Right lobe of liver (tissue), 6 donors: ENCODE data around the gene SLC7A9. TPM values are rescaled to one million over a fixed set of nuclear protein-coding genes. Genes with fewer than 3 reads are reported as not detected.

Experiments used
- ATAC-seq, 4 donors: fragments of 200-7000 bp; cut with Tn5 transposase; one replicate each; pipeline ENCODE4 v1.9.1; 2020; ENCODE audit warnings: mild to moderate bottlenecking in 4 of 4, moderate library complexity in 4 of 4
- DNase-seq, 3 donors: peaks; one replicate each; pipeline ENCODE4 v3.0.0-alpha.2; 2020
- H3K27ac ChIP-seq, 3 donors: fragments of 200-600 bp; one replicate each; pipeline ENCODE4 v1.8.0; 2022
- H3K27me3 ChIP-seq, 2 donors: fragments of 200-600 bp; one replicate each; pipeline ENCODE4 v1.8.0; 2022
- H3K36me3 ChIP-seq, 4 donors: fragments of 200-600 bp; sonication (generic) in 1 of 4; one replicate each; pipeline versions ENCODE4 v1.5.1 to v1.8.0; 2017 to 2022; ENCODE audit warnings: control low read depth in 1 of 4
- H3K4me1 ChIP-seq, 4 donors: fragments of 200-600 bp; sonication (generic) in 1 of 4; one replicate each; pipeline versions ENCODE4 v1.5.1 to v1.8.0; 2017 to 2022; ENCODE audit warnings: control low read depth in 1 of 4
- H3K4me3 ChIP-seq, 3 donors: fragments of 200-600 bp; one replicate each; pipeline ENCODE4 v1.8.0; 2022
- H3K9me3 ChIP-seq, 4 donors: fragments of 200-600 bp; sonication (generic) in 1 of 4; one replicate each; pipeline versions ENCODE4 v1.5.1 to v1.8.0; 2017 to 2022; ENCODE audit warnings: control low read depth in 1 of 4
- POLR2A ChIP-seq: fragments of 450-650 bp; IDR thresholded peaks from one replicate; pipeline ENCODE4 v1.6.1; 2017; ENCODE audit warnings: antibody characterized with exemption, mild to moderate bottlenecking
- WGBS: methylation state at CpG from one replicate; pipeline ENCODE4 v1.1.6; 2018; ENCODE audit warnings: low coverage, low lambda C conversion rate; ENCODE audit not compliant: insufficient coverage; ENCODE audit errors: missing lambda C conversion rate; 5-methylcytosine and 5-hydroxymethylcytosine counted together
- intact Hi-C, 2 donors: fragments of 100-400 bp; cut with DNase I; formaldehyde crosslinking; loops; one replicate each; pipeline versions ENCODE4 v1.11.2 to v1.14.1; 2022
- total RNA-seq, 6 experiments: library from RNA; depleted of rRNA in 2 of 6; stranded (reverse); fragments of >200 nt in 2 of 6; fragmentation: NEBNext Ultra II Directional in 3 of 6; extraction: Animal tissue kit (Norgen Biotek cat#: 25700) in 3 of 6; gene quantifications; one replicate each; pipeline versions ENCODE4 v1.1.0 to v1.2.4, GENCODE V29; 2016 to 2023
- TF ChIP-seq, protein P1 (sequence below), 4 donors: fragments of 200-600 bp in 3 of 4; fragments of 450-650 bp in 1 of 4; IDR thresholded peaks; one replicate each; pipeline versions ENCODE4 v1.5.1 to v1.8.0; 2016 to 2022; ENCODE audit warnings: antibody characterized with exemption in 4 of 4, mild to moderate bottlenecking in 2 of 4
- donor health status: DM: no; HTN: yes; CAD: no.
- donor health status: DM: no; HTN: no; CAD: no.
- donor health status: DM: no; HTN: no; CAD: no.
- donor health status: DM: no; HTN: yes; CAD: no.
- donor health status: DM: no; HTN: yes; CAD: no.

Gene SLC7A9
- total RNA-seq, 6 experiments from 2014 or later = 10.4 to 15.5 (median 13.5) TPM

DNA sequence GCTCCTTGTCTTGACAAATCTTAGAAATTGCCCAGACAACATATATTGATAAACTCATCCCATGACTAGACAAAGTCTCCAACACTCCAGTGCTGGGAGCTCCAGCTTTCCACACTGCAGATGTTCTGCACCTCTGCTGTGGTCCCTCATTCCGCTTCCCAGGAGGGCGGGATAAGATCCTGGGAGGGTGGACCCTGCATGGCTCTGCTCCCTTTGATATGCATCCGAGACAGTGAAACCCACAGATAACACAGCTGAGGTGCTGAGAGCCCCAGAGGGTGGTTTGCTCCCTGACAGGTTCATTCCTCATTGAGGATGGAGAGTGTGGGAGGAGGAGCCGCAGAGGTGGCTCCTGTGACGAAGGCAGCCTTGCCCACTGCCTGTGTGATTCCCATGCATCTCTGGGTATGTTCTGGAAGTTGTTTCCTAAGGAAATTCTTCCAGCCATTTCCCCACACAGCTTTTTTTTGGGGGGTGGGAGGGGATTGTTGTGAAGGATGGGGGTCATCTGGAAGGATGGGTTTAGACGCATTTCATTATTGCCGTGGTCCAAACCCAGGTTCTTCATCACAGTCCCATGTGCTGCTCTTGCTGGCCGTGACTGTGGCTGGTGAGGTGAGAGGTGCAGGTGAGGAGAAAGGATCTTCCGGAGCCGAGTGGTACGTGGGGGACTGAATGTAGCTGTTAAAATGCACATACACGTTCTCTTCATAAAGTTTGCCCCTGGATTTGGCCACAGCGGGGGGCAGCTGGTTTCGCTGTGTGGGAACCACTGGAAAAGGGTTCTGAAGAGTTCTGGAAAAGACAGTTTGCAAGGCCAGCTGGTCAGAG lies 46.4 kb downstream of the SLC7A9 start:
- Histone ChIP-seq H3K36me3 (no peaks in the 10 kb centered on the region), H3K27me3 (no peaks in the 10 kb centered on the region), H3K9me3 (no peaks in the 10 kb centered on the region), H3K4me3 (no peak overlapping the region), H3K27ac (no peak overlapping the region), H3K4me1 (no peaks in the 10 kb centered on the region)
- no peak for DNase-seq
- 77% methylated on average over 8 of the region's 14 CpGs for WGBS
- TF ChIP-seq POLR2A = no peak
- intact Hi-C loops = no loop called here
- ATAC-seq = no peak

DNA sequence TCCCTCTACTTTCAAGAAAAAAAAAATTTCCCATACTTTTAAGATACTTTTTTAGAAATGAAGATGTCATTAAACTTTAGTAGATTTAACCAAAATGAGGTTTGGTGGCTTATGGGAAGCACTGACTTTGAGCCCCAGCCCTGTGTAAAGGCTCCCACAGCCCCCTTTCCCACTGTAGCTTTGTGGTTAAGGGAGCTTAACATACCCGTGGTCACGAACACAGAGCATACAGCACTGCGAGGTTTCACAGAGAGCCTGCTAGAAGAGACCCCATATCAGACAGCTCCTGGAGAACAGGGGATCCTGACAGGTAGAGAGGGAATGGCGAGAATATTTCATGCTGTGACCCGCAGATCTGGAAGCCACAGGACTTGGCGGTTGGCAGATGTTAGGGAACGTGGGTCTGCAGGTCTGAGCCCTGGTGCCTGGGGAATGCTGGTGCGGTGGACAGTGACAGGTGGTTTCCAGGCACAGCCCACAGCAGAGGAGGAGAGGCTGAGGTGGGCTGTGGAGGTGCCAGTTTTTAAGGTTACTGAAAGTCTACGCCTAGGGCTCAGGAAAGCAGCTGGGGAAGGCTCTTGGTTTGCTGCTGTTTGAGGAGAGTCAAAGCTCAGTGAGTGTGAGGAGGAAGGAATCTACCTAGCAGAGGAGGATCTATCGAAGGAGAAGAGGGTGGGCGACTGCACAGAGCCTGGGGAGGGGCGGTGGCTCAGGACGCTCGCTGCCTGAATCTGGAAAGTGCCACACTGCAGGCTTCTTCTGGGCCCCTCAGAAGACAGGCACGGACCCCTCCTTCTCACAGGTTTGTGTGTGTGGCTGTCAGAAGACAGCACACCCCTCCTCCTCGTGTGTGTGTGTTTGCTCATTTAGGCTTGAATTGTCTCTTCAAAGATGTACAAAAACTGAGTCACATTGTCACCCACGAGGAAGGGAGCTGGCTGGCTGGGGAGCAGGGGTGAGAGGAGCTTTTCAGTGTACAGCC lies 49.9 kb downstream of the SLC7A9 start:
- Histone ChIP-seq H3K36me3 (no peaks in the 10 kb centered on the region), H3K9me3 (no peaks in the 10 kb centered on the region), H3K4me3 (no peak overlapping the region), H3K4me1 (no peaks in the 10 kb centered on the region), H3K27me3 (no peaks in the 10 kb centered on the region), H3K27ac (no peak overlapping the region)
- DNase-seq (no peak), ATAC-seq (no peak)
- intact Hi-C loops = no loop called here
- no peak for TF ChIP-seq POLR2A
- TF ChIP-seq, protein P1, sequence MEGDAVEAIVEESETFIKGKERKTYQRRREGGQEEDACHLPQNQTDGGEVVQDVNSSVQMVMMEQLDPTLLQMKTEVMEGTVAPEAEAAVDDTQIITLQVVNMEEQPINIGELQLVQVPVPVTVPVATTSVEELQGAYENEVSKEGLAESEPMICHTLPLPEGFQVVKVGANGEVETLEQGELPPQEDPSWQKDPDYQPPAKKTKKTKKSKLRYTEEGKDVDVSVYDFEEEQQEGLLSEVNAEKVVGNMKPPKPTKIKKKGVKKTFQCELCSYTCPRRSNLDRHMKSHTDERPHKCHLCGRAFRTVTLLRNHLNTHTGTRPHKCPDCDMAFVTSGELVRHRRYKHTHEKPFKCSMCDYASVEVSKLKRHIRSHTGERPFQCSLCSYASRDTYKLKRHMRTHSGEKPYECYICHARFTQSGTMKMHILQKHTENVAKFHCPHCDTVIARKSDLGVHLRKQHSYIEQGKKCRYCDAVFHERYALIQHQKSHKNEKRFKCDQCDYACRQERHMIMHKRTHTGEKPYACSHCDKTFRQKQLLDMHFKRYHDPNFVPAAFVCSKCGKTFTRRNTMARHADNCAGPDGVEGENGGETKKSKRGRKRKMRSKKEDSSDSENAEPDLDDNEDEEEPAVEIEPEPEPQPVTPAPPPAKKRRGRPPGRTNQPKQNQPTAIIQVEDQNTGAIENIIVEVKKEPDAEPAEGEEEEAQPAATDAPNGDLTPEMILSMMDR (IDR thresholded peaks at IDR 0.05) = no peak
- 59% methylated on average over 14 of the region's 17 CpGs for WGBS

DNA sequence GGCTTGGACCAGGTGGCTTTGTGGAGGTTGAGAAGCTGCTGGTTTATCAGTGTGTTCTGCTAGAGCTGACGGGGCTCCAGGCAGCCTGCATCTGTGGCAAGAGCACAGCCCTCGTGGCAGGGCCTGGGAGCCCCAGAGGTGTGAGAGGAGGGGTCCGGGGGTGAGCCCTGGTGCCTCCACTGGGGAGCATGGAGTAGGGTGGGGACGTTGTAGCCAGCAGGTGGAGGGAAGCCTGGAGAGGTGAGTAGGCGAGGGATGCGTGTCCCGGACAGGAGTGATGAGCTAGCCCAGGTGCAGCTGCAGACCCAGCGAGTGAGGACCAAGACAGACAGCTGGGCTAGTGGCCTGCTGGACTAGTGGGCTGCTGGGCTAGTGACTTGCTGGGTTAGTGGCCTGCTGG lies 51.0 kb downstream of the SLC7A9 start:
- Histone ChIP-seq H3K4me1 (no peaks in the 10 kb centered on the region), H3K9me3 (no peaks in the 10 kb centered on the region), H3K27ac (no peak overlapping the region), H3K4me3 (no peak overlapping the region), H3K36me3 (no peaks in the 10 kb centered on the region), H3K27me3 (no peaks in the 10 kb centered on the region)
- no peak for DNase-seq
- intact Hi-C loops = no loop called here
- ATAC-seq = no peak
- TF ChIP-seq, protein P1 (IDR thresholded peaks at IDR 0.05) = no peak
- TF ChIP-seq POLR2A = no peak
- WGBS = 64% methylated on average over 3 of the region's 8 CpGs

DNA sequence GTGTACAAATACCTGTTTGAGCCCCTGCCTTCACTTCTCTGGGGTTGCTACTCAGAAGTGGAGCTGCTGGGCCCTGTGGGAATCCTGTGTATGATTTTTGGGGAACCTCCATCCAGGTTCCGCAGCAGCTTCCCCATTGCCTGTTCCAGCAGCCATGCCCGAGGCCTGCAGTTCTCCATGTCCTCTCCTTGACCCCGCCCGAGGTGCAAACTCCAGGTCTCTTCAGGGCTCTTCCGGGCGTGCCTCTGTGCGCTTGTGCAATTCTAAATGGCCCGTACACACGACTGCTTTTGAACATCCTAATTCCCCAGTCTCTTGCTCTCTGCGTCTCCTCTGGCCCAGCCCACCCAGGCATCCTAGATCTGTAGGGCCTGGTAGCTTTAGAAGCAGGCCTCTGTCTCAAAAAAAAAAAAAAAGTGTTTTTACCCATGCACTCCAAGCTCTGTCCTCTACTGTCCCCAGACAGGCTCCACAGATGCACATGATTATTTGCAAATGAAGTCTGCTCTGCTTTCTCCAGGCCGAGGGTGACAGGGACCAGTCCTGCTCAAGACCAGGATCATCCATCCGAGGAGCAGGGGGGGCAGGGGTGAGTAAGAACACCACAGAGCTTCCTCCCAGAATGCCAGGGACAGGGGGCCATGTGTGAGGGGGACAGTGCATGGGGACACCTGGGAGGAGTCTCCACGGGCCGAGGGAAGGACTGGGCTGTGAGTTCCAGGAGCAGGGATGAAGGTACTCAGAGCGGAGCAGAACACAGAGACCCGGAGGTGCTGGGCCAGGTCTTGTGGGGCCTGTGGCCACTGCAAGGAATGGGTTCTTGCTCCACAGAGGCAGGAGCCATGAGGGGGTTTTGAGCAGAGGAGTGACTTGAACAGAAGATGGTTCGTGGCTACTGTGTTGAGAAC lies 51.7 kb downstream of the SLC7A9 start:
- intact Hi-C loops = no loop called here
- ATAC-seq (no peak), DNase-seq (no peak)
- Histone ChIP-seq H3K4me1 (no peaks in the 10 kb centered on the region), H3K4me3 (no peak overlapping the region), H3K9me3 (no peaks in the 10 kb centered on the region), H3K36me3 (no peaks in the 10 kb centered on the region), H3K27ac (no peak overlapping the region), H3K27me3 (no peaks in the 10 kb centered on the region)
- WGBS = 61% methylated on average over 14 of the region's 17 CpGs
- no peak for TF ChIP-seq POLR2A
- TF ChIP-seq, protein P1 (IDR thresholded peaks at IDR 0.05) = no peak
